Hindlimb muscle (tissue), 1 donor: ENCODE data around the gene CEP126. TPM values are rescaled to one million over a fixed set of nuclear protein-coding genes. Genes with fewer than 3 reads are reported as not detected.
"Not testable (repeated sequence)": the region's sequence is repeated elsewhere in the genome, so short reads cannot be mapped to it uniquely, and the experiment has no call there.

Source experiments
- DNase-seq: peaks from one replicate; pipeline ENCODE4 v3.0.0-alpha.2; 2013
- polyA plus RNA-seq: library from polyadenylated mRNA; unstranded; fragments of 120-200 nt; gene quantifications from one replicate; pipeline ENCODE4 v1.2.1, GENCODE V29; 2013; ENCODE audit not compliant: insufficient read length

CEP126 gene
- polyA plus RNA-seq, 1 donor = 2.8 TPM

DNA sequence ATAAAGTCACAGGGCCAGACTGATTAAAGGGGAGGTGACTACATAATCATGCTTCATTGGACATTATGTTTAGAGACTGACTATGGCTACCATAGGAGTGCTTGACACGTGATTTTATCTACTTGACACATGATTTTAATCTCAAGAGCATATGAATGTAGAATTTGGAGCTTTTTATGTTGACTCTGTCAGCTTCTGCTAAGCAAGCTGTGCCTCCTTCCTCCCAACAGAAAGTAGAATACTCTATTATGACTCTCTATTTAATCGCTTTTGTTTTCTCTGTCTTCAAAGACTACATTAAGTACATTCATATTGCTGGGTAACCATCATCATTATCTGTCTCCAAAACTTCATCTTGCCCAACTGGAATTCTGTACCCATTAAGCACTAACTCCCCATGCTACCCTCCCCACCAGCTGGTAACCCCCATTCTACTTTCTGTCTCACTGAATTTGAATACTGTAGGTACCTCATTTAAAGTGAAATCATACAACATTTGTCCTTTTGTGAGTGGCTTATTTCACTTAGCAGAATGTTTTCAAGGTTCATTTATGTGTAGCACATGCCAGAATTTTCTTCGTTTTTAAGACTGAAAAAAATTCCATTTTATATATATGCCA is 26.2 kb downstream of the CEP126 start:
- DNase-seq = no peak

DNA sequence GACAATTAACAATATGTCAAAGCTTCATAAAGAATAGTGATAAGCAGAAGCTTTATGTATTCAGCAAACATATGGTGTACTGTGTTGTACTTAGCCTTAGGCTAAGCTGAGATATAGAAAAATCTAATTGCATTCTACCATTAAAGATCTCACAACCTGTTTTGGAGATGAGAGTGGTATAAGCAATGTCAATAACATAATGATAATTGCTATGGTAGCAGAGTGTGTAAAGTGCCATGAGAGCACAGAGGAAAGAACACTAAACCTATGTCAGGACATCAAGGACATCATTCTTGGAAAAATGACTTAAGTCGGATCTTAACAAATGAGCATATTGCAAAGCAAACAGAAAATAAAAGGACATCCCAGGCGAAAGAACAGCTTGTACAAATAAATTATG is 30.1 kb downstream of the CEP126 start:
- DNase-seq = no peak

DNA sequence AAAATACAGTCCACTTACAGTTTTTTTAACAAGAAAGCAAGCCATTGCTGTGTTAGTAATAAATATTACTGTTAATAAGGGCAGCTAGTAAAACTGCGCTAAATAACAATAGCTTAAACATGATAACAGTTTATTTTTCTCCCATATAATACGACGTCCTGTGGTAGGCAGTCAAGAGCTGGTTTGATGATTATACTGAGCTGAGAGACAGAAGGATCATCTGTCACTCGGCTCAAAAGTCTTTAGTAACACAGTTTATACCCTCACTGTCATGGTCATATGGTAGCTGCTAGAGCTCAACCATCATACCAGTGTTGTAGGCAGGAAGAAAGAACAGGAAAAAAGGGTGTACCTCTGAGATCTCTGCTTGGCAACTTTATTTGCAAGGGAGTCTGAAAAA is 30.6 kb downstream of the CEP126 start:
- no peak for DNase-seq

DNA sequence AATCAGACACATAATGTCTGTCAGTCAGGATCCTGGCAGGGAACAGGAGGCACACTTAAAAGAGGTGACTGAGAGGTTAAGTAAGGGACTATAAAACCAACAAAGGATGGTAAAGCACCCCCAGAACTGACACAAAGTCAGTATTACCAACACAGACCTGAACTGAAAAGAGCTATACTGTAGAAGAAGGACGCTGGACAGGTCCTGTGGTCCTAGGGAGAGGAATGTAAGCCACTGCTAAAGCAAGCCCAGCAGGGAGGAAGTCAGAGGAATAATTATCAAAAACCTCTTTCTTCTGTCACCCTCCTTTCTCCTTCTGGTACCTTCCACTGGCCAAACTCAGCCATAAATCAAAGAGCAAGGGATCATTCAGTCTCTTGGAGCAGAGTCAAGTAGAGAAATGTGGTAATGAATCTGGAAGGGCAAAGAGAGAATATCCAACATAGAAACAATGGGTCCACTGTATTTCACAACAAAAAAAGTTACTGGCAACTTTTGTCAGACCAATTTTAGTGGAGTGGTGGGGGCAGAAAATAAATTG is 34.9 kb downstream of the CEP126 start:
- no peak for DNase-seq

DNA sequence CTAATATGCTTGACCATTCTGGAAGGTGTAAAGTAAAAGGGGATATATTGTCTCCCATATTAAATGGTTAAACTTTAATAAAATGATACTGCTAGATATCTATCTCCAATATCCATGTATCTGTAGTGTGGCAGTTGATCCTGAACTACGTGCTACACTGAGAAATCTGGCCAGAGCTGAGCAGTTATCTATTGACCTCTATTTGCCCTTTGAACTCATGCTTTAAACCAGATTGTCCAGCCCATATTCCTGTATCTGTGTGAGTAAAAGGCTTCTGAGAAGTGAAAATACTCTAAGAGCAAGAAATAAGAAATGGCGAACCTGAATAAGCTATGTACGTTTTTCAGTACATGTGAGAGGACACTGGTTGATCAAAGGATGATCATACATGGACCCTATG is 40.5 kb downstream of the CEP126 start:
- DNase-seq = no peak

DNA sequence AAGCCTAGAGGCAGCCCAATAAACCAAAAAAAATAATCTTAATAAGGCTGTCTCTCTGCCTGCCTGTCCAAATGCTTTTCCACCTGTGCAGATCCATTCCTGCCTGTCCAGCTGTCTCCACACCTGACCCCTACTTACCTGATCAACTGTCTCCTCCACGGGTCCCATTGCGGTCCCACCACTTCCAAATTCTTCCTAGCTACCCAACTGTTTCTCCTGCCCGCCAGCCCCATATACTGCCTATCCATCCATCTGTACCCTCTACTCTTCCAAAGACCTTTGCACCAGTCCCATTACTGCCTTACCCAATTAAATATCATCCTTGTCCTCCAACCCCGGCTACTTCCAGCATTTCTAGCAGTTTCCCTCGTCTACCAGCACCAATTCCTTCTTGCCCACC is 40.9 kb downstream of the CEP126 start:
- no peak for DNase-seq

DNA sequence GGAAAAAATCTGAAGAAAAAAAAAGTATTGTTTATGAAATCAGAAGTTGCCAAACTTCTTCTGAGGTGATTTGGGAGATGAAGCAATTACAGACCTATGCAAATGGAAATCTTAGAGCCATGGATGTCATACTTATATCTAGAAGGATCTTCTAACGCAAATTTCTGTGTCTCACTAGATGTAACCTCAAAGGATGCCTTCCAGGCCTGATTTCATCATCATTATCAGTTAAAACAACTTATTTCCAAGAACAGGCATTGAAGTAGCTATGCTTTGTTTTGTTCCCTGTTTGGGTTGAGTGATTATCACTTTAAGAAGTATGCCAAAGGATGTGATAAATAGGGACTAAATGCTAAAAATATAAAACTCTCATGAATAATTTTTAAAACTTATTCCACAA is 45.4 kb downstream of the CEP126 start:
- no peak for DNase-seq

DNA sequence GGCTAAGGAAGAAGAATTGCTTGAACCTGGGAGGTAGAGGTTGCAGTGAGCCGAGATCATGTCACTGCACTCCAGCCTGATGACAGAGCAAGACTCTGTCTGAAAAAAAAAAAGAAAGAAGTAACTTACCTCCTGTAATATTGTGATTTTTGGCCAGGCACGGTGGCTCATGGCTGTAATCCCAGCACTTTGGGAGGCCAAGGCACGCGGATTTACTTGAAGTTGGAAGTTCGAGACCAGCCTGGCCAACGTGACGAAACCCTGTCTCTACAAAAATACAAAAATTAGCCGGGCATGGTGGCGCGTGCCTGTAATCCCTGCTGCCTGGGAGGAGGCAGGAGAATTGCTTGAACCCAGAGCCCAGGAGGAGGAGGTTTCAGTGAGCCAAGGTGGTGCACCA is 49.4 kb downstream of the CEP126 start:
- DNase-seq = not testable (repeated sequence)

DNA sequence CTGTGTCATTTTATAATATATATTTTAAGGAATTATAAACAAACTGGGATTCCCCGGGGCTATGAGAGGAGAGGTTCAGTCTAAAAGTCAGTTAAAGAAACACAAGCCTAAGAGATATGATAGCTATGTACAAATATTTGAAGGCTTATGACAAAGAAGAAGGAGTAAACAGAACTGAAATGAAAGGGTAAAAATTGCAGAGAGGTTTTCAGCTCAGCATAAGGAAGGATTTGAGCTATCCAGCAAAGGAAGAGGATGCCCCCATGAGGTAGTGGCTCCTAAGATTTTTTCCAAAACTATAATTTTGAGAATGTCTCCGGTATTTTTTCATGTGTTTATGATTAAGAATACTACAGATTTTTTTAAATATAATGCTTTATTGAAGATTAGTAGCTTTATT is 59.4 kb downstream of the CEP126 start:
- peak; percentile 3 for DNase-seq

DNA sequence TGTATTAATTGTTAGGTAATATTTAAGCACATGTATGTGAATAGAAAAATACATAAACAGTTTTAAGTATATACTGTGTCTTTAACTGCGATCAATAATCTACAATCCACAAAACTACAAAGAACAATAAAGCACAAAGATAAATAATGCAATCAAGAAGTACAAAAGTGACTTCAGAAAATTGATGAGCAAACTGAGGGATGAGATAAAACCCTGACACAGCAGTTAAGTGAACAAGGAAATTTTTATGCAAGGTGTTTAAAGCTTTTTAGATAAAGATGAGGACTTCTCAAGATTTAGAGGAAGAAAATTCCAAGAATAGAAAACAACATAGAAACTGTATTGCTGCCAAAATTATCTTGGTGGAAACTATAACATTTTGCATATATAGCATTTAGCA is 60.0 kb downstream of the CEP126 start:
- no peak for DNase-seq

DNA sequence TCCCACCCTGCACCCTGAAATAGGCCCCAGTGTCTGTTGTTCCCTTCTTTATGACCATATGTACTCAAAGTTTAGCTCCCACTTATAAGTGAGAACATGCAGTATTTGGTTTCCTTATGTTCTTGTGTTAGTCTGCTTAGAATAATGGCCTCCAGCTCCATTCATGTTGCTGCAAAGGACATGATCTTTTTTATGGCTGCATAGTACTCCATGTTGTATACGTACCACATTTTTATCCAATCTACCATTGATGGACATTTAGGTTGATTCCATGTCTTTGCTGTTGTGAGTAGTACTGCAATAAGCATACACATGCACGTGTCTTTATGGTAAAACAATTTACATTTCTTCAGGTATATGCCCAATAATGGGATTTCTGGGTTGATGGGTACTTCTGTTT is 60.9 kb downstream of the CEP126 start:
- no peak for DNase-seq

DNA sequence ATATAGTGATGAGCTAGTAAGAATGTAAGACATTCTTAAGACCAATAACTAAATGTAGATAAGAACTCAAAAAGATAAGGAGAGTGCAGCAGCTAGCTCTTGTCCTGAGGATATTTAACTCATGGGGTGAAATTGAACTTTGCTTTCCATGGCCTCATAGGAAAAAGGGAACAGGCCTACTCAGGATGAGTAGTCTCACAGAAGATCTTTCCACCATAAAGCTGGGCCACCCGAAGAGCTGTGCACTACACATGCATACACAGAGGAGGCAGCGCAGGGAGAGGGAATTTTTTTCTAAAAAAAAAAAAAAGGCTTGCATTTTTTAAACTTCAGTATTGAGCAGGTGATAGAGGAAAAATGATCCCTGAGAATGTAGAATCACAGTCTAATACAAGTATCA is 72.6 kb downstream of the CEP126 start:
- DNase-seq = no peak

DNA sequence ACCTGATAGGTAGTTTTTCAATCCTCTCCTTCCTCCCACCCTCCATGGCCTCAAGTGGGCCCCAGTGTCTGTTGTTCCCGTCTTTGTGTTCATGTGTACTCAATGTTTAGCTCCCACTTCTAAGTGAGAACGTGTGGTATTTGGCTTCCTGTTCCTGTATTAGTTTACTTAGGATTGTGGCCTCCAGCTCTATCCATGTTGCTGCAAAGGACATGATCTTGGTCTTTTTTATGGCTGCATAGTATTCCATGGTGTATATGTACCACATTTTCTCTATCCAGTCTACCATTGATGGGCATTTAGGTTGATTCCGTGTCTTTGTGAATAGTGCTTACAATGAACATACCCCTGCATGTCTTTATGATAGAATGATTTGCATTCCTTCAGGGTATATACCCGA is 78.4 kb downstream of the CEP126 start:
- DNase-seq = no peak

DNA sequence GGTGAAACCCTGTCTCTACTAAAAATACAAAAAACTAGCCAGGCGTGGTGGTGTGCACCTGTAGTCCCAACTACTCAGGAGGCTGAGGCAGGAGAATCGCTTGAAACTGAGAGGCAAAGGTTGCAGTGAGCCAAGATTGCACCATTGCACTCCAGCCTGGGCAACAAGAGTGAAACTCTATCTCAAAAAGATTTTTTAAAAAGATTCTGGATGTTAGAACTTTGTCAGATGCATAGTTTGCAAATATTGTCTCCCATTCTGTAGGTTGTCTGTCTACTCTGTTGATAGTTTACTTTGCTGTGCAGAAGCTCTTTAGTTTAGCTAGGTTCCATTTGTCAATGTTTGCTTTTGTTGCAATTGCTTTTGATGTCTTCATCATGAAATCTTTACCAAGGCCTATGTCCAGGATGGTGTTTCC is 79.3 kb downstream of the CEP126 start:
- not testable (repeated sequence) for DNase-seq

DNA sequence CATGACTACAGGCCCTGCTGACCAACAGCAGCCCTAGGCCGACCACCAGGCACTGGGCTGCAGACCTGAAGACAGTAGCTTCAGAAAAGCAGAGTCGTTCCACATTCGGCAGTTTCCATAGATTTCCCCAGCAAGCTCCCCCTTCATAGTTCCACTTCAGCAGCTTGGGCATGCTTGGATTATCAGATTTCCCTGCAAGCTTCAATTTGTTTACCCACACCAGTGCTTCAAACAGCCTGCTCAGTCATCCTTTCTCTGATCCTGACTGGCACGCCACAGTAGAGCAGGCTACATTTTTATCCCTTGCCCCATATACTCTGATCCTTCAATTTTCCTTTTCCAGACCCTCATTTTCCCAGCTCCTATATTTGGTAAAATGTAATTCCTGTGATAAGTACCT is 81.3 kb downstream of the CEP126 start:
- DNase-seq = no peak

DNA sequence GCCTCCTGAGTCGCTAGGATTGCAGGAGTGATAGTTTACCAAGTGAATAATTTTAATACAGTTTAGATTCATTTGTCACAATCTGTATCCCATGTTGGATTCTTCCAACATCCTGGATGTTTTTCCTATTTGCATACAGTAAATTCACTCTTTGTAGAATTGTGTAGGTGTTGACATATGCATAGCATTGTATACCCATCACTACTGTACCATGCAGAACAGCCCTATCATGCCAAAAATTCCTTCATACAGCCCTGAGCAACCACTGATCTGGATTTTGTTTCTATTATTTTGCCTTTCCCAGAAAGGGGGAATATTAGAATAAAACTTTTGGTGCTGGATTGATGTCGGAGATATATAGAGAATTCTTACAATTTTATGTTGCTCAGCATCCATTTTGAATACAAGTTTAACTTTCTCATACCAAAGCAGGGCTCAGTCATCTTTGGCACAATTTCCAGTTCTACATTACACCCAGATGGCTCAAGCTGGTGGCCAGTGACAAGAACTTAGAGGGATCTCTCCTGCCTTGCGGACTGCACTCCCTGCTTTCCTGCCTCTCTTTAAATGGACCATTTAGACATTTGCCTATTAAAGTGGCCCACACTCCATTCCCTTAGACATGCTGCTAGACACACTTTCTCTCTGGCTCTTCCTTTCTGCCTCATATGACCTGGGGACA is 87.0 kb downstream of the CEP126 start:
- DNase-seq = no peak

DNA sequence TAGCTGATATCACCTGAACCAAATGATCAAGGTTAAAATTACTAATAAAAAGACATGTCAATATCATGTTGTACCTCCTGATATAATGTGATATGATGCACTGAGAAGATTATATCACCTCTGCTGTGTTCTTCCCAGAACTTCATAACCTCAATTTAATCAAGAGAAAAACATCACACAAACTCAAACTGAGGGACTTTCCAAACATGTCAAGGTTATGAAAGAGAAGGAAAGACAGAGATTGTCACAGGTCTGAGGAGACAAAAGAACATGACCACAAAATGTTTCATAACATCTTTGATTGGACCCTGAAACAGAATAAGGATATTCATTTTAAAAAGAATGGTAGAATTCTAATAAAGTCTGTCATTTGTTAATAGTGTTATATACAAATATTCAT is 89.4 kb downstream of the CEP126 start:
- DNase-seq = no peak

DNA sequence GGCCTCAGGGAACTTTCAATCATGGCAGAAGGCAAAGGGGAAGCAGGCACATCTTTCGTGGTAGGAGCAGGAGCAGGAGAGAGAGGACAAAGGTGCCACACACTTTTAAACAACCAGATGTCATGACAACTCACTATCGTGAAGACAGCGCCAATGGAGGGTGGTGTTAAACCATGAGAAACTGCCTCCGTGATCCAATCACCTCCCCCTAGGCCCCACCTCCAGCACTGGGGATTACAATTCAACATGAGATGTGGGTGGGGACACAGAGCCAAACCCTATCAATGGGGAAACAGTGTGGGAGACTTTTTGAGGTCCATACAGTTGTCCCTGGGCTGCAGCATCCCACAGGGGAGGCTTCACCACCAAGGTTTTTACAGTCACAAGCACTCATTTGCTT is 90.5 kb downstream of the CEP126 start:
- no peak for DNase-seq

DNA sequence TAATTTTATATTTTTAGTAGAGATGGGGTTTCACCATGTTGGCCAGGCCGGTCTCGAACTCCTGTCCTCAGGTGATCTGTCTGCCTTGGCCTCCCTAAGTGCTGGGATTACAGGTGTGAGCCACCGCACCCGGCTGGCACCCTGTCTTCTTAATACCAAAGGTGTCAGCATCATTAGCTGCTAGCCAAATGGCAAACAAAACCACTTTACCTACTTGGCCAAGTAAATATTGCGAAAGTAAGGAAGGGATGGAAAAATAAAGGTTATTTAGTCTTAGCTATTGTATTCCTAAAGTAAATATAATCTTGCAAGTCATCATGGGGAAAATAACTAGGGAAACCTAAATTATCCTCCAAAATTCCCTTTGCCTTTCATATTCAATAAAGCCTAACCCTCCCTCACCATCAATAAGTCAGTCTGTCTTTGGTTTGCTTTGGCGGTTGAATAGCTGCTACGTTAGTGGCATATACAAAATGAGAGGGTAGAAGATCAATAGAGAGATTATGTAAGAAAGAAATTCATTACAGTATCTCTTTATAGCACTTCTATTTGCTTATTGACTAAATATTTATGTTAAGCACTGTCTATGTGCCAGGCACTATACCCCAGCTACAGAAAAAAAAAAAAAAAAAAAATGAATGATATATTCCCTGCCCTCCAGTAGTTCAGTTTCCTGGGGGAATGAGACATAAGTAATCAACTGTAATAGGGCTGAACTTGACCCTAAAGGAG is 92.2 kb downstream of the CEP126 start:
- DNase-seq = no peak

DNA sequence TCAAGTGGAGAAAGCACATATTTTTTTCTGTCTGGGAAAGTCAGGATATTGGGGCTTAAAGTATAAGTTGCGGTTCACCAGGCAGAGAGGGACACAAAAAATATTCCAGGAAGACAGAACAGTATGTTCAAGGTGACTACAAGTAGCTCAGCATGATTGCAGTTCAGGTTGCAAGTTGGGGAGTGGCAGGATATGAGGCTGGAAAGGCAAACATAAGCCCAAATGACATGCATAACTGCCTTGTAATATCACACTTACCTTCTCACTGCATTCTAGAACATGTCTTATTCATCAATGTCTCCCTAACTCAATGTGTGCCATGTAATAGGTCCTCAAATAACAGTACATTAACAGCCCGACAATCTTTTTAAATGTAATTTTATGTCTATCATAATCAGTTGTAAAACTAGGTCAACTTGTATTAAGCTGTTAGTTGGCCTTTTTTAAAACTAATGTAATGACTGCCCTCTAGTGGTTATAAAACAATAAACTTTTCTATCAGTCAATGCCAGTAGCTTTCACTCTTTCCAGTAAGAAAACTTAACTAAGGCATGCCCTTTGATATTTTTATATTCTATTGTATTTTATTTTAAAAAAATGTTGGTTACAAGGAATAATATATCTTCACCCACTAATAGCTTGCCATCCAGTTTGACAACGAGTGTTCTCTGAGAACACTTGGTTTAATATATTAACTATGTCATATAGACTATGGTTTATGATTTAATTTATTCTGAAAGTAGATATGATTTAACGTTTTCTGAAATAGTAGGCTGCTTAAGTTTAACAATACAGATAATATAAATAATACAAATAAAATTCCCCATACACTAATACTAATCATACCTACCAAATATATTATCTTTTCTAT is 93.0 kb downstream of the CEP126 start:
- DNase-seq = peak; percentile 43

DNA sequence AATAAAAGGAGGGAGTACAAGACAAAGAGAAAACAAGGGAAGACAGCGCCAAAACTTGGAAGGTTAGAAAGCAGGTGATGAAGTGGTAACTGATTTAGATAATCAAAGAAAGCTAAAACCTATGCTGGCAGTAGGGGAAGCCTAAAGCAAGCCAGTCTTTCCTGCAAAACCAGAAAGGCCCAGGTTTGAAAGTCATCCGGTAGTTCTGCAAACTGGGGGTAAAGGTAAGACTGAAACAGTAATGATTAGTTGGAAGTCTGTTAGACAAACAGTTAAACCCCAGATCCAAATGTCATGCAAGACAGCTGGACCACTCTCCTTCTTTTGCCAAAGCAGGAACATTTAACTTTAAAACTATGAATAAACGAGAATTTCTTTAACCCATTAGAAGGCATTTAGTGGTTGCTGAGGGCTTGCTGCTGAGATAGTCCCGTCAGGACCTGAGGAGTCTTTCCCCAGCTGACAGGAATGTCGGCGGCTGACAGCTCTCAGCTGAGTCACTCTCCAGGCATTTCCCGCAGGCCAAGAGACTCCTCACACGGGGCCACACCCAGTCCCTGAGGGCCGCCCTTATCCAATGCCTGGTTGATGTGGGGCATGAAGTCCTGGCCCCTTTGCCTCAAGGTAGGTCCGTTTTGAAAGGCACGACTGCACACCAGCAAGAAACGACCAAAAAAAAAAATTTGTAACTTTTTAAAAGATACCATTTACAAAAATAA is 96.1 kb downstream of the CEP126 start:
- no peak for DNase-seq

DNA sequence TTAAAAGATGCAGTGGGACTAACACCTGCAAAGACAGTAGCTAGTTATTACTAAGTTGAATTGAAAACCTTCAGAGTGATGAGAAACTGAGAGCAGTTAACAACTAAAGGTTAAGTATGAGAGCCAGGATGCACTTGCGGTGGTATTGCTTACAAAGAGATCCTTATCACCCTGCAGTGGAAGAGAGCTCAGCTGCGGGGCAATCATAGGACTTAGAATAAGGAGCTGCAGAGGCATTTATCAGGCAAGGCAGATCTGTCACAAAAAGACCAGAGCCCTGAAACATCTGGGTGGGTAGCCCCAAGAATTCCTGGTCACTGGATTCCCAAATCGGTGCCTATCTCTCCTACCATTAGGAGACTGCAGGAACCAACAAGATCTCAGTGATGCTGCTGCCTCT is 98.1 kb downstream of the CEP126 start:
- DNase-seq = no peak
